Activated CD8-positive, alpha-beta memory T cell treated with anti-CD3 and anti-CD28 coated beads for 1 hour (primary cell): ENCODE results near the gene RGS3.
"Not testable (repeated sequence)": the region's sequence is repeated elsewhere in the genome, so short reads cannot be mapped to it uniquely, and the experiment has no call there.

Experiments used
- DNase-seq, 2 donors: peaks; one replicate each; pipeline ENCODE4 v3.0.0-alpha.2; 2020; ENCODE audit warnings: low read depth in 1 of 2; ENCODE audit errors: extremely low read depth in 1 of 2

RGS3 gene

DNA sequence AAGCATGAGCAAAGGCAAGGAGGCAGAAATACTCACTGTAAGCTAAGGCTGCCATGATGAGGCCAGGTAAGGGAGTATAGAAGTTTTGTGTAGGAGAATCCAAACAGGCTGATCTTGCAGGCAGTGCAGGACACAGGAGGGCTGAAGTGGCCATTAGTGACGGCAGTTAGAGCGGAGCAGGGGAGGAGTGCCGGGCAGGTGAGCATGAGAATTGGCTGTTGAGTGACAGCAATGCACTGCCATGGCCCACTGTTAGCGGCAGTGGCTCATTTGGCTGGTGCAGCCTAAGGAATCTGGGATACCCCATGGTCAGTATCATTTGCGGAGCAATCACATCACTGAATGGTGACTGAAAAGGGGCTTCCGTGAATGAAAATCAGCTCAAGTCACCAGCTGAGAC lies 22.8 kb downstream of the RGS3 start:
- DNase-seq, result no peak

DNA sequence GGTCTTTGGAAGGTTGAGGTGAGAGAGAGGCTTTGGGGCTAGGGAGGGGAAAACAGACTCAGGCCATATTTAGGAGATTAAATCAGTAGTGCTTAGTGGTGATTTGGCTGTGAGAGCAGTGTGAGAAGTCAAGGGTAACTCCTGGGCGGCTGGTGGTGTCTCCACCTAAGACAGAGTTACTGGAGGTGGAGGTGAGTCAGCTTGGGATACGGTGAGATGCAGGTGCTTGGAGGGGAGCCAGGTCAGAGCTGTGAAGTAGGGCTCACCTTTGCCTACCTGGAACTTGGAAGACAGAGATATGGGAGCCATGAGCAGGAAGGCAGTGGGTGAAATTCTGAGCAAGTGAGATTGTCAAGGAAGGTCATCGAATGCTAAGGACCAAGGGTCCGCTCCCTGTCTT lies 24.5 kb downstream of the RGS3 start:
- no peak for DNase-seq

DNA sequence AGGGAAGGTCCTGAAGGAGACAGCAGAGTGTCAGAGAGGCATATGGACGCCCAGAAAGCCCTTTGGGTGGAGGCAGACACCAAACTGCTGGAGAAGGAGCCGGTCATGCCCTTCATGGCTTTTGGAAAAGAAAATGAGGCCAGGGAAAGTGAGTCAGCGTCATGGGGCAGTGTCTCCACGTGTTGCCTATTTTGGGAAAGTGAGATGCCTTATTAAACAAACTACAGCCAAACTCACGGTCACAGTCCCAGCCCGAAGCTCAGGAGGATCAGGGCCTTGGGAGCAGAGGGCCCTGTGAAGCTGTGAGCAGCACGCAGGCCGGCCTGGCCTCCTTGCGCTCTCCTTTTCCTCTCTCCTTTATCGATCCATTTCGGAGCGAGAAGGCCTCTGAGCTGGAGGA lies 25.0 kb downstream of the RGS3 start:
- no peak for DNase-seq

DNA sequence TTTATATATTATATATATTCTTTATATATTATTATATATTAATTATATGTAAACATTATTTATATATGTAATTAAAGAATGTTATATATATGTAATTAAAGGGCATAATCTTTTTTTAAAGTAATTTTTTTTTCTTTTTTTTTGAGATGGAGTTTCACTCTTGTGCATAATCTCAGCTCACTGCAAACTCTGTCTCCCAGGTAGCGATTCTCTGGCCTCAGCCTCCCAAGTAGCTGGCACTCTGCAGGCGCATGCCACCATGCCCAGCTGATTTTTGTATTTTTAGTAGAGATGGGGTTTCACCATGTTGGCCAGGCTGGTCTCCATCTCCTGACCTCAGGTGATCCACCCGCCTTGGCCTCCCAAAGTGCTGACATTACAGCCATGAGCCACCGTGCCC lies 27.6 kb downstream of the RGS3 start:
- not testable (repeated sequence) for DNase-seq

DNA sequence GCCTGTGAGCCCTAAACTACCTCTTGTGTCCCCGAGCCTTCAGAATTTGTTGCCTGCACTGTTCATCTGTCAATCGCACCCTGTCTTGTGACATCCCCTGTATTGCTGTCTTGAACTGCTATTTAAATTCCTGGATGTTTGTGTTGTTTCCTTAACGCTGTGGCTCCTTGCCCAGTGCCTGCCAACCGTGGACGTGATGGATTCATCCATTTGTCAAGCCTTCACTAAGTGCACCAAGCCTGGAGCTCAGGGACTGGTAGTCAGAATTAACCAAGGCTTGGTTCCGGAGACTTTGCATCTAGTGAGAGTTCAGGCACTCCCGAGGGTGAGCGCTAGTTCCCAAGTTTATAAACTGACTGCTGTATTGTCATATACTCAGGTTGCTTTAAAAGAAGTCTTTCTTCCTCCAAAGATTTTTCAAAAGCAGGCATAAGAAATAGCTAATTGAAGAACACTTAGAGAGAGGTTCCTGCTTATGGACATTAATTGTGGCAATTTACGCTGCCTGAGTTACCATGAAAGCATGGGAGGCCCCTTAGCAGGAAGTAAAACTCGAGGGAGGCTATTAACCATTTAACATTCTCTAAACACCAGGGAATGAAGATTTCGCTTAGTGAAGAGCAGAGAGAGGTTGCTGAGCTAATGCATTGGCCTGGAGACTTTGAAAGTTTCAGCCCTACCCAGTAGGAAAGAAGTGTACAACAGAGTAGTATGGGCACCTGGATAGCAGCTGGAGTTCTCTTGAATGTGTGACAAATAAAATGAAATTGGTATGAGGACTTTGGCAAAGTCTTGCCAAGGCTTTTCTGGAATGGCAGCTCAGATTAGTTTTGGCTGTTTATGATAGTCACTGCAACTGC lies 29.0 kb downstream of the RGS3 start:
- no peak for DNase-seq

DNA sequence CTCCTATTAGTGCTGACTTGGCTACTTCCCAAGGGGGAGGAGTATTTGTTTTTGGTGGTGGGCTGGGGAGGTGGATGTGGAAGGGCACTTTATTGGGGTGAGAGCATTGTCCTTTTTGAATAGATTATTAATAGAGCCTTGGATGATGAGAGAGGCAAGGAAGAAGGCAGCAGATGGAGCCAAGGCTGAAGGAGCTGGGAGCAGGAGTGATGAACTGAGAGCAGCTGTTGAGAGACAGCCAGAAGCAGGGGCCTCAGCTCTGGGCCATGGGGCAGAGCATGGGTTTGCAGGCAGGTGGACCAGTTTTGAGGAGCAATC lies 29.6 kb downstream of the RGS3 start:
- DNase-seq, result no peak

DNA sequence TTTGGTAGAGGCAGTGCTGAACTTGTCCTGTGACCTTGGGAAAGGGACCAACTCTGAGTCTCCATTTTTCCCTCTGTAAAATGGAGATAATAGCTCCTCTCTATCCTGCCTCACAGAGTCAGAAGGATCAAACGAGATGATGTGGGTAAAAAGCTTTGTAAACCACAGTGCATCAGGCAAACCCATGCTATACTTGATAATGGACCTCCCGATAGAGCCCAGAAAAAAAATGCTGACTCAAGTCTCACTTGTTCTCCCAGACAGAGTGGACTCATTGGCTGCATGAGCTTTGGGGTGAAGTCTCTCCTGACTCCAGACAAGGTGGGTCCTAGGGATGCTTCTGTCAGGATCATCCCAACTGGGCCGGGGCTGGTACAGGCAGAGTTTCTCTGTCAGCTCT lies 32.0 kb downstream of the RGS3 start:
- DNase-seq, result no peak

DNA sequence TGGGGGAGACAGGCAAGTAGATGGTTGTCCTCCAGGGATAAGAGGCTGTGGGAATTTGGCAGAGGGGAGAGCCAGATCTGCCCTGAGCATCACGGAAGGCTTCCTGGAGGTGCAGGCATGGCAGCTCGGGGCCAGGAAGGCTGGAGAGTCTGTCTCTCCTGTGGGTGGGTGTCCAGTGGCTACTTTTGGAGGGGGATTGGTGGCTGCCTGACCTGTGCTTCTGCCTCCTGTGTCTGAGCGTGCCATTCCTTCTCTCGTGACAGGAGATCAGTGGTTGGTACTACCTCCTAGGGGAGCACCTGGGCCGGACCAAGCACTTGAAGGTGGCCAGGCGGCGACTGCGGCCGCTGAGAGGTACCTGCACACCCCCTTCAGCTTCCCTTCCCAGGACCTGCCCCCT lies 33.5 kb downstream of the RGS3 start:
- no peak for DNase-seq

DNA sequence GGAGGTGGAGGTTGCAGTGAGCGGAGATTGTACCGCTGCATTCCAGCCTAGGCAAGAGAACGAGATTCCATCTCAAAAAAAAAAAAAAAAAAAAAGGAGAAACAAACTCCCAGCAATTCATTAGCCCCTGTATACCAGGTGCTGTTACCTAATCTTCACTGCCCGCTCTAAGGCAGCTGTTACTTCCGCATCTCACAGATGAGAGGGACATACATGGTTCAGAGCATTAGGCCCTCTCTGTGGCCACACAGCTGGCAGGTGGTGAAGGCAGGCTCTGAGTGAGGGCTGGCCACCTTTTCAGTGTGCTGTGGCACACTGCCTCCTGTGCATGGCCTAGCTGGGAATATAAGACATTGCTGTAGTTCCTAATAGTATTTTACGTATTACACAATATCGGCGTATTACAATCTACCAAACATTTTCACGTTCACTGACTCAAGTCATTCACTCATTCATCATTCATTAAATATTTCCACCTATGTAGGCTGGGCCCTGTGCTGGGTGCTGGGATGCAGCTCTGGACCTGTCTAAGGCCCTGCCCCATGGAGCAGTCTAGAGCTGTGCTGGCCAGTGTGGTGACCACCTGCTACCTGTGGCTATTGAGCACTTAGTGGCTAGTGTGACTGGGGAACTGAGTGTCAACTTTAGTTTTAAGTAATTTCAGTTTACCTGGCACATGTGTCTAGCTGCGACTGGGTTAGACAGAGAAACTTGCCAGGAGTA lies 35.8 kb downstream of the RGS3 start:
- DNase-seq, result no peak

DNA sequence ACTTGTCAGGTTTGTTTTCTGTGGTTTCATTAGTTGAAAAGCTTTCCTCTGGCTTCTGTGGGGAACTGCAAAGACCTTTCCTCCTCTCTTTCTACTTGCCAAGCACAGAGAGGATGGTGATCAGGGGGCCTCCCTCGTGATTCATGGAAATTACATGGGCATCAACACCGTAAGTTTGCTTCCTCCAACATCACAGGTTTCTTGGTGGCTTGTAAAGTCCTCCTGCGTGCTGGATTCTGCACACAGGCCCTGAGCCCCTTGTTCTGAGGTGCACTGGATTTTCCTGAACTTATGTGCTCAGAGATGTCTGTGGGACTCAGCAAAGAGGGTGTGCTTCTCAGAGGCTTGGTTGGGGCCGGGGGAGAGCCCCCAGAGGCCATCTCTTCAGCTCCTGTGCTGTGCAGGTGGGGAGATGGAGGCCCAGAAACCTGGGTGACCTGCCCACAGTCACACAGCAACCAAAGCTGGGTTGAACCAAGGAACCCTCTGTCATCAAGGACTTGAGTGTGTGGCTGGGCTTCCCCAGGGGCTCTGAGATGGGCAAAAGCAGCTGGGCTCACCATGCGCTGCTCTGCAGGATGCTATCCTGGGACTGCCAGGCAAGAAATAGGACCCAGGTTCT lies 36.5 kb downstream of the RGS3 start:
- DNase-seq, result no peak

DNA sequence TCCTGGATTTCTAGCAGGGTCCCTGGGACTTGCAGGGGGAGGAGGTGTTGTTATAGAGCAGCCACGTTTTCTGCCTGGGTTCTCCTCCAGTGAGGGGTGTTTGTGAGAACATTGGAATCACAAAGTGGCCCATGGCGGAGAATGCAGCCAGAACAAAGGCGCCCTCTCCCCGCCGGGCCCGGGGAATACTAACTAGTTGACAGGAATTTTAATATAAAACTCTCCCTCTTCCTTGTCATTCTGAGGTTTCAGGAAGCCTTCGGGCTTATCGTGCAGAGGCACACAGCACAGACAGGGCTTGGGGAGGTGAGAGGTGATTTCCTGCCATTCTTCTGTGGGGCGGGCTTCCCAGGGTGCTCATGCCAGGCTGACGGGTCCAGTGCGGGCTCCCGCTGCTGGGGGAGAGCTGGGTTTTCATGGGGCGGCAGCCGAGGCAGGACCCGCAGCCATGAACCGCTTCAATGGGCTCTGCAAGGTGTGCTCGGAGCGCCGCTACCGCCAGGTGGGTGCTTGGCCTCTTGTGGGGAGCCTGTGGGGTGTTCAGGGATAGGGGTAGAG lies 37.7 kb downstream of the RGS3 start:
- DNase-seq, result no peak

DNA sequence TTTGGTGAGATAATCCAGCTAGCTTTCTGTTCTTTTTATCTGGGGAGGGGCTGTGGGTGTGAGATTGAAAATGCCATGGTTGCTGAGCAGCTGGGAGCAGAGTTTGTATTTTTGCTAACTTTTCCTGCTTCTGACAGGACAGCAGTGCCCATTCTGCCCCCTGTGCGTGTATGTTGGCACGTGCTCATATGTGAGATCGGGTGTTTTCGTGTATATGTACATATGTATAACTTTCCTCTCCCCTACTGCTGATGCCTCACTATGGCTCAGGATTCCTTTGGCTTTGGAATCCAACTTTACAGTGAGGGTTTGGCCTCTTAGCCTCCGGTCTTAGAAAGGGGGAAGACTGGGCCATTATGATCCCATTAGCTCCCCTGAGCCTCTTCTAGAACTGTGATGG lies 38.3 kb downstream of the RGS3 start:
- no peak for DNase-seq

DNA sequence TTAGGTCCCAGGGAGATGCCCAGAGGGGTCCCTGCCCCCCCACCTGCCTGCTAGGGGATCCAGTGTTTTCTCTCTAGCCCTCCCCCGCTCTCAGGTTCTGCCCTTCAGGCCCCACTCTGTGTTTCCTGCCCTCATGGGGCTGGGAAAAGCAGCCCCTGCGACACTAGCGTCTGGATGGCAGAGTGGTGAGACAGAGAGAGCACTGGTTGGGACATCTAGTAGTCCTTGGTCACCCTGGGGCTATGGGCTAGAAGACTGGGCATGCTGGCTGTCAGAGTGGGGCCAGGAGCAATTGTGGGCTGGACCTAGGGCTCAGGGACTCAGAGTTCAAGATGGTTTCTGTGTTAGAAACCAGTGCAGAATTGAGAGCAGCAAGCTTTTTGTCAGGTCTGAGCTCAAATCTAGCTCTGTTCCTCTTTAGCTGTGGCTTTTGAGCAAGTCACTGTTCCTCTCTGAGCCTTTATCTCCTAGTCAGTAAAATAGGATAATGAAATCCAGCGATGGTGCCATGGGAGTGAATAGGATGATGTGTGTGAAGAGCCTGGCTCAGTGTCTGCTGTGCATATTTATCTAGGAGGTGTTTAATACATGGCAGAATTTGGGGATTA lies 39.0 kb downstream of the RGS3 start:
- DNase-seq, result no peak

DNA sequence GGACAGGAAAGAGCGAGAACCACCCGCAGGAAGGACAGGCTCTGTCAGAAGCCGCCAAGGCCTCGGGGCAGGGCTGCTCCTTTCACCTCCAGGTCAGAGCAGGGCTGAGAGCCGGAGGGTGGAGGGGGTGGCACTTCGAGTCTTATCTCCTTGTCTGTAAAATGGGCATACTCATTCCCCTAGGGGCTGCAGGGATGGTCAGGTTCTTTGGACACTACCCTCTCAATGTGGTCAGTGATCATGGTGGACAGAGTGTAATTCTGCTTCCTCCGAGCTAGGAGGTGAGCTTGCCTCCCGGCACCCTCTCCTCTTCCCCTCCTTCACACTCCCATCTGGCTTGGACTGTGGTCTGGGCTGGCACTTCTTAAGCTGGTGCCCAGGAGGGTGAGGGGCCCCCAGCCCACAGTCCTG lies 39.6 kb downstream of the RGS3 start:
- no peak for DNase-seq

DNA sequence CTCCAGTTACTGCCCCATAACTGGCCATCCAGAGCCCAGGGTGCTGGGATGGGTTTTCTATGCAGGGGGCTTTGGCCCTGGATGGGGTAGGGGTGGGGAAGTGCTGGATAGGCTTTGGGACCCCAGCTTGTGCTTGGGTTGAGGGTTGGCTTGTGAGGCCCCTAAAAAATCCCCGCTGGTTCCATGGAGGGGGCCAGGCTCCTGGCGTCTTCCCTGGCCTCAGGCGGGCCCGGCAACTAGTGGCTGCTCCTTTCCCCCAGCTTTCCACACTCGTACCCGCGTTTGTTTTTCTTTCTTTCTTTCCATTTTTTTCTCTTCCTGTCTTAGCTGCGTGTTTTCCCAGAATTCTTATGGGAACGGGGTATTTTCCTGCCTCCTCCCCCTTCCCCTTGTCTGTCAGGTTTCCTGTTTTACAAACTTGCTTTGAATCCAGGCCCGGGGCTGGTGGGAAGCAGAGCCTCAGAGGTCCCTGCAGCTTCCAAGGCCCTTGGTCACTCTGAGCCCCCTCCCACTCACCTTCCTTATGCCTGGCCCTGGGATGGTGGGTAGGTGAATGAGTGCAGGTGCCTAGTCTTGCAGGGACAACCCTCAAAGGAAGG lies 40.2 kb downstream of the RGS3 start:
- no peak for DNase-seq

DNA sequence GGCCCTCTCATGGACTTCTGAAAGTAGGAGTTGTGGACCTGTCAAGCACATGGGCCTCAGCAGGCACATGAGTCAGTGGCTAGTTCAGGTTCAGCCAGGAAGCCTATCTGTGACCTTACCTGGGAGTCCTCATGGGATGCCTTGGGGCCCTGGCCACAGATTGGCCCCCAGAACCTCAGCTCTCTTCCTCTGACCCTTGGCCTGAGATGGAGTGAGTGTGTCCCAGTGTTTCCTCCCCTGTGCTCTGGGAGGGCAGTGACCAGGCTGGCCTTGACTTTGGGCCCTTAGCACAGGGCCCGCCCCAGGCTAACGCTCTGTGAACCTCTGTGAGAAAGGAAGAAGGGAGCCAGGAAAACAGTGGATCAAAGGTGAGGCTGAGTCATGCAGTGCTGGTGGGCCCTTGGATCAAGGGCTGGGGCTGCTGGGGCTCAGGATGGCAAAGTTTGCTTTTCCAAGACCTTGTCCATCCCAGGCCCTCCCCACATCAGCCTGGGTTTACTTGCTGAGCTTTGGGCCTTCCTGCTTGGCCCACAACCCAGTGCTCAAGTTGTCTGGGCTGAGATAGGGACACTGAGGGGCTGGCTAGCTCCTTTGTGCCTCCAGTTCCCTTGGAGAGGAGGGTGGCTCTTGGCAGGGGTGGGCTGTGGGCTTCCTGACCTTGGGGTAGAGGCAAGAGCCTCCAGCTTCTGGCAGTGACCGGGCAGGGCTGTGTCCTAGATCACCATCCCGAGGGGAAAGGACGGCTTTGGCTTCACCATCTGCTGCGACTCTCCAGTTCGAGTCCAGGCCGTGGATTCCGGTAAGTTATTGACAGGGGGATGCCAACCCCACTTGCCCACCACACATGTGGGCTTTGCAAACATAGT lies 41.4 kb downstream of the RGS3 start:
- no peak for DNase-seq

DNA sequence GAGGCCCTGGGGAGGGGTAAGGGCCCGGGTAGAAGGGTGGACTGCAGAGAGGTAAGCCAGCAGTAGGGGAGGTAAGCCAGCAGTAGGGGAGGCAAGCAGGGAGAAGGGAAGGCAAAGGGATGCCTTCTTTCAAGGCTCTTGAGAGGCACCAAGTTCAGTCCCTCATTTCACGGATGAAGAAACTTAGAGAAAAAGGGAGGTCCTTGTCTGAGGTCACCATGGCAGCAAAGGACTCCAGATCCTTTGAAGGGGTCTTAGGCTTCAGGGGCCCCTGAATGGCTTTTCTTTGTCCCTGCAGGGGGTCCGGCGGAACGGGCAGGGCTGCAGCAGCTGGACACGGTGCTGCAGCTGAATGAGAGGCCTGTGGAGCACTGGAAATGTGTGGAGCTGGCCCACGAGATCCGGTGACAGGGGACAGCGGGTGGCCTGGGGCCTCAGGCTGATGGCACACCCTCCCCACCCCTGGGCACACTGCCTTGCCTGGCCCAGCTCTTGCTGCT lies 42.6 kb downstream of the RGS3 start:
- no peak for DNase-seq

DNA sequence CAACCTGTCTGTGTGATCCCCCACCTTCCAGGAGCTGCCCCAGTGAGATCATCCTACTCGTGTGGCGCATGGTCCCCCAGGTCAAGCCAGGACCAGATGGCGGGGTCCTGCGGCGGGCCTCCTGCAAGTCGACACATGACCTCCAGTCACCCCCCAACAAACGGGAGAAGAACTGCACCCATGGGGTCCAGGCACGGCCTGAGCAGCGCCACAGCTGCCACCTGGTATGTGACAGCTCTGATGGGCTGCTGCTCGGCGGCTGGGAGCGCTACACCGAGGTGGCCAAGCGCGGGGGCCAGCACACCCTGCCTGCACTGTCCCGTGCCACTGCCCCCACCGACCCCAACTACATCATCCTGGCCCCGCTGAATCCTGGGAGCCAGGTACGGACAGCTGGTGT lies 43.7 kb downstream of the RGS3 start:
- no peak for DNase-seq

DNA sequence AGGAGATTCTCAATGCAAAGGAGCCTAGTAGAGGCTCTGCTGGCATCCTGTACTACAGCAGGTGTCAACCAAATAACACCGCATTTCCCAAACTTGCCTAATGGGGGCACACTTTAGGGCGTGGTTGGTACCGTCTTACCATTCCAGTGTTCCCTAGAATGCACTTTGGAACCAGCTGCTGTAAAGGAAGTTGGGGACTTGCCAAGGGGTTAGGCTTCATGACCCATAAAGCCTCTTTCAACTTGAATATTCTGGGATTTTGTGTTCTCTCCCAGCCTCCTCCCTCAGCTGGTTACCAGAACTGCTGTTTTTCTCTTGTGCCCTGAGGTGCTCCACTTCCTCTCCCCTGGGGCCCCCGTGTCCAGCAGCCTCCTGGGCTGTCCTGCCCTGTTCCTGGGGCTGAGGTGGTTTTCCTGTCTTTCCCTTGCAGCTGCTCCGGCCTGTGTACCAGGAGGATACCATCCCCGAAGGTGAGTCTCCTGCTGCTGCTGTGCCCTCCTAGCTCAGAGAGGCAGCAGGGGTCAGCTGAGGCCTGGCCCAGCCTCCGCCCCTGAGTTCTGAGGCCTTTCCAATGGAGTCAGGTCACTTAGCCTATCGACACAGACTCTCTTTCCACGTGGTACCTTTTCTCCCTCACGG lies 44.7 kb downstream of the RGS3 start:
- DNase-seq, result no peak
